Esophagus squamous epithelium (tissue), 4 donors: ENCODE measurements around the gene CMTM8.

Experiments used
- CTCF ChIP-seq, 6 experiments: fragments of 450-650 bp in 4 of 6; fragments of 200-600 bp in 2 of 6; sonication (generic) in 2 of 6; IDR thresholded peaks; one replicate each; pipeline ENCODE4 v1.5.1; 2016 to 2019; ENCODE audit warnings: antibody characterized with exemption in 6 of 6, mild to moderate bottlenecking in 4 of 6, moderate library complexity in 4 of 6
- POLR2A ChIP-seq, 4 donors: fragments of 450-650 bp; IDR thresholded peaks; one replicate each; pipeline ENCODE4 v1.6.1; 2017; ENCODE audit warnings: antibody characterized with exemption in 4 of 4, mild to moderate bottlenecking in 4 of 4, moderate library complexity in 3 of 4

GRCh38 chr3:32384938-32385337, 146.5 kb downstream of the CMTM8 start:
- TF ChIP-seq POLR2A (IDR thresholded peaks at IDR 0.05), result no peak
- TF ChIP-seq CTCF (IDR thresholded peaks at IDR 0.05), result no peak
